Stimulated activated CD8-positive, alpha-beta memory T cell treated with anti-CD3 and anti-CD28 coated beads, Interleukin-2, amount 100 ng/mL, for 48 hours (primary cell): ENCODE results near the gene SLC5A6.
A peak's percentile ranks its signal among the peaks of the same experiment; 100 is the strongest.

Experiments used
- DNase-seq, 2 donors: peaks; one replicate each; pipeline ENCODE4 v3.0.0-alpha.2; 2020; ENCODE audit warnings: low read depth in 2 of 2

Gene SLC5A6

GRCh38 chr2:27211943-27212625 is at the start of gene SLC5A6, which contains the start of gene ATRAID:
SLC5A6 (minus strand) TSS chr2:27212268; CDS start chr2:27207650, 4,618 bp downstream.
ATRAID (plus strand) TSS chr2:27212041; CDS start chr2:27212369, 328 bp downstream.
- peak; percentile 82 to 88 for DNase-seq

- DNase-seq, result no peak
Measured at GRCh38 chr2:27261241-27261925, 49.3 kb upstream of the SLC5A6 start.

GRCh38 chr2:27258051-27258450 is 46.0 kb upstream of the SLC5A6 start:
- DNase-seq, result no peak

- no peak for DNase-seq
Measured at GRCh38 chr2:27256855-27257454, 44.9 kb upstream of the SLC5A6 start.

- no peak for DNase-seq
Measured at GRCh38 chr2:27255660-27256059, 43.6 kb upstream of the SLC5A6 start.

GRCh38 chr2:27255187-27255586 is 43.1 kb upstream of the SLC5A6 start:
- DNase-seq, result no peak

GRCh38 chr2:27251766-27252165 is 39.7 kb upstream of the SLC5A6 start:
- DNase-seq, result no peak

- no peak for DNase-seq
Measured at GRCh38 chr2:27250652-27251379, 38.7 kb upstream of the SLC5A6 start.

- DNase-seq, result peak; percentile 41 to 52
Measured at GRCh38 chr2:27249891-27250651, 38.0 kb upstream of the SLC5A6 start.

GRCh38 chr2:27249159-27249890 is 37.3 kb upstream of the SLC5A6 start:
- DNase-seq, result no peak

GRCh38 chr2:27247893-27248292 is 35.8 kb upstream of the SLC5A6 start:
- DNase-seq, result no peak

GRCh38 chr2:27245626-27246025 is 33.6 kb upstream of the SLC5A6 start:
- no peak for DNase-seq

- DNase-seq, result no peak
Measured at GRCh38 chr2:27245116-27245515, 33.0 kb upstream of the SLC5A6 start.

GRCh38 chr2:27243391-27244130 is 31.5 kb upstream of the SLC5A6 start:
- DNase-seq, result no peak

GRCh38 chr2:27242614-27242951 is 30.5 kb upstream of the SLC5A6 start:
- DNase-seq, result no peak

- DNase-seq, result no peak
Measured at GRCh38 chr2:27241761-27242613, 29.9 kb upstream of the SLC5A6 start.

- DNase-seq, result no peak
Measured at GRCh38 chr2:27240406-27240805, 28.3 kb upstream of the SLC5A6 start.

- no peak for DNase-seq
Measured at GRCh38 chr2:27238976-27239375, 26.9 kb upstream of the SLC5A6 start.

- no peak for DNase-seq
Measured at GRCh38 chr2:27237341-27237945, 25.4 kb upstream of the SLC5A6 start.
